GDM1 (cell line): ENCODE results near the gene BSG.
"Not testable (repeated sequence)": the region's sequence is repeated elsewhere in the genome, so short reads cannot be mapped to it uniquely, and the experiment has no call there.

Experiments used
- DNase-seq: peaks from one replicate; lab custom pipeline; 2025; lab: John Stamatoyannopoulos, UW

Gene BSG

DNA sequence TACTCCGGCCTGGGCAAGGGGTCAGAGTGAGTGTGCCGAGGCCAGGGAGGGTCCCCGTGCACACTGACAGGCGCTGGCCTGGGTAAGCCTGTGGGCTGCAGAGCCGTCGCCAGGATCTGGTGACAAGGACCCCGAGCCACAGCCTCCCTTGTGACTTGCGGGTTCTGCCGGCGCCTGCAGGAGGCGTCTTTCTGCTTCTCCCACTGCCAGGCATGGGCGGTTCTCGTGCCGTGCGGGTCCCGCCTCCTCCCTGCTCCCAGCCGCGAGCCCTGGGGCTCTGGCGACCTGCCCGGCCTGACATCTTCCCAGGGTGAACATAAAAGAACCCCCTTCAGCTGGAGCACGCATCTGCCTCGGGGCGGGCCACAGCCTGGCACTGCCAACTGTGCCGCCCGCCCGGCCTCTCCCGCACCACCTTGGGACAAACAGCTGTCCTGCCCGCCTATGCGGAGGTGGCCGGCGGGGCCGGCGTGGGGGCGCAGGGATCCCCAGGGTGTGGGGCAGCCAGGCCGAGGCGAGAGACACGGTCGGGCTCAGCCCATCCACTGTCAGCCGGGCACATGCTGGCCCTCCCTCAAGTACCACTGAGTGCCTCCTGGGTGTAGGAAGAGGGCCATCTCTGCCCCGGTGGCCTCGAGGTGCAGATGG is 15.8 kb downstream of the BSG start:
- DNase-seq: peak; percentile 32

DNA sequence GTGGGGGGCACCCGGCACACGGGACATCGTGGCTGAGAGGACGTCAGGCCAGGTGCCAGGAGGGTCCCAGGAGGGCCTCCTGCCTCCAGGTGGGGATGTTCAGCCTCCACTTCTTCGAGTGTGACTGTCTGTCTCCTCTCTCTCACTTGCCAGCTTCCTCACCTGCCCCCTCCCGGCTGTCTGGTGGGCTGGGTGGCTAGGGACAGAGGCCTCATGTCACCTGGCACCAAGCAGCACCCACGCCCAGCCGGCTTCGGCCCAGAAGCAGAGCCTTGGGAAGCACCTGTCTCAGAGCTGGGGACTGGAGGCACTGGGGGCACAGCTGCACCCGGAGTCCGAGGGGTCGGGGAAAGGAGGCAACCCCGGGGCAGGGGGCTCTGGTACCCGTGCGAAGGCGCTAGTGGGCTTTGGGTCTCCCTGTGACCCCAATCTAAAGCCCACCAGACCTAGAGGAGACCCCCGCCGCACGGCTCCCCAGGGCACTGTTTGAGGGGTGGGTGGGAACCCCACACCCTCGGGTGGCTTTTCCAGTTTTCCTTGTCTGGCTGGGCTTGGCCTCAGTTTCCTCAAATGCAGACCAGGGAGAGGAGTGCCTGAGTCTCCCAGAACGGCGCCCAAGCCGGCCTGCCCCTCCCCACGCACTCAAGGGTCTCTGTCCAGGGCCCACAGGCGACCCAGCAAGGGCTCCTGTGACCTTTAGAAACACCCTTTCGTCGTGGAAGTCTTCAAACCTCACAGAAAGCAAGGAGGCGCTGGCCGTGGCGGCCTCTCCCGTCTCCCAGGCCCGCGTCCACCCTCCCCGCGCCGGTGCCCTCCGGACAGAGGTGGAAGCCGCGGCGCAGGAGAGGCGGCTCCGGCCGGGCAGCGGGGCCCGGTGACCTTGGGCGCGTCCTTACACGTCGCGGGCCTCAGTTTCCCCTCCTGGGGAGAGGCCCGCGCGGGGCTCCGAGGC is 16.6 kb downstream of the BSG start:
- no peak for DNase-seq

DNA sequence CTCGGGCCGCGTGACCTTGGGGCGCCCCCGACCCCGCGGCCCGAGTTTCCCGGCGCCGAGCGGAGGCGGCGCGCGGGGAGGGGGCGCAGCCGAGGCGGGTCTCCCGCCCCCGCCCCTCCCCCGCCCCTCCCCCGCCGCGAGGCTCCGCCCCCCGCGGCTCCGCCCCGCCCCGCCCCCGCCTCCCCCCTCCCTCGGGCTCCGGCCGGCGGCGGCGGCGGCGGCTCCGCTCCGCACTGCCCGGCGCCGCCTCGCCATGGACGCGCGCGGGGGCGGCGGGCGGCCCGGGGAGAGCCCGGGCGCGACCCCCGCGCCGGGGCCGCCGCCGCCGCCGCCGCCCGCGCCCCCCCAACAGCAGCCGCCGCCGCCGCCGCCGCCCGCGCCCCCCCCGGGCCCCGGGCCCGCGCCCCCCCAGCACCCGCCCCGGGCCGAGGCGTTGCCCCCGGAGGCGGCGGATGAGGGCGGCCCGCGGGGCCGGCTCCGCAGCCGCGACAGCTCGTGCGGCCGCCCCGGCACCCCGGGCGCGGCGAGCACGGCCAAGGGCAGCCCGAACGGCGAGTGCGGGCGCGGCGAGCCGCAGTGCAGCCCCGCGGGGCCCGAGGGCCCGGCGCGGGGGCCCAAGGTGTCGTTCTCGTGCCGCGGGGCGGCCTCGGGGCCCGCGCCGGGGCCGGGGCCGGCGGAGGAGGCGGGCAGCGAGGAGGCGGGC is 17.4 kb downstream of the BSG start, which contains the start of gene HCN2:
Gene HCN2, plus strand, starts transcription at position 189 of the 703 bp plus-strand sequence. Its CDS starts 65 bp downstream, at position 254.
- no peak for DNase-seq

DNA sequence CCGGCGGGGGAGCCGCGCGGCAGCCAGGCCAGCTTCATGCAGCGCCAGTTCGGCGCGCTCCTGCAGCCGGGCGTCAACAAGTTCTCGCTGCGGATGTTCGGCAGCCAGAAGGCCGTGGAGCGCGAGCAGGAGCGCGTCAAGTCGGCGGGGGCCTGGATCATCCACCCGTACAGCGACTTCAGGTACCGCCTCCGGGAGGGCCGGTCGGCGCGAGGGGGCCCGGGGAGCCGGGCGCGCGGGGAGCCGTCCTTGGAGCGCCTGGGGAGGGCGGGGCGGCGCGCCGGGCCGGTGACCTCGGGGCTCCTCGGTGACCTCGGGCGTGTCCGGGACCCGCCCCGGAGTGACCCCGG is 18.0 kb downstream of the BSG start:
- DNase-seq: no peak

DNA sequence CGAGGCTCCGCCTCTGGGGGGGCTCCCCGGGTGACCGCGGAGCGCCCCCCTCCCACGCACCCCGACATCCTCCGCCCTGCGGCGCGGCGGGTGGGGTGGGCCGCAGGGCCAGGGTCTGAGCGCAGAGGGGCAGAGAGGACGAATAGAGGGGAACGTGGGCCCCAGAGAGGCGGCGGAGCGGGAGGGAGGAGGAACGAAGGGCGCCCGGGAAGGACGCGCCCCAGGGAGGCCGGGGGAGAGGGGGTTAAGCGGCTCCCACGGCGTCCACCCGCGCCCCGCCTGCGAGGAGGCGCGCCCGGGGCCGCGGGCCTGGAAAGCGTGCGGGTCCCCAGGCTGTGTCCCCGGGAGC is 18.3 kb downstream of the BSG start:
- no peak for DNase-seq

DNA sequence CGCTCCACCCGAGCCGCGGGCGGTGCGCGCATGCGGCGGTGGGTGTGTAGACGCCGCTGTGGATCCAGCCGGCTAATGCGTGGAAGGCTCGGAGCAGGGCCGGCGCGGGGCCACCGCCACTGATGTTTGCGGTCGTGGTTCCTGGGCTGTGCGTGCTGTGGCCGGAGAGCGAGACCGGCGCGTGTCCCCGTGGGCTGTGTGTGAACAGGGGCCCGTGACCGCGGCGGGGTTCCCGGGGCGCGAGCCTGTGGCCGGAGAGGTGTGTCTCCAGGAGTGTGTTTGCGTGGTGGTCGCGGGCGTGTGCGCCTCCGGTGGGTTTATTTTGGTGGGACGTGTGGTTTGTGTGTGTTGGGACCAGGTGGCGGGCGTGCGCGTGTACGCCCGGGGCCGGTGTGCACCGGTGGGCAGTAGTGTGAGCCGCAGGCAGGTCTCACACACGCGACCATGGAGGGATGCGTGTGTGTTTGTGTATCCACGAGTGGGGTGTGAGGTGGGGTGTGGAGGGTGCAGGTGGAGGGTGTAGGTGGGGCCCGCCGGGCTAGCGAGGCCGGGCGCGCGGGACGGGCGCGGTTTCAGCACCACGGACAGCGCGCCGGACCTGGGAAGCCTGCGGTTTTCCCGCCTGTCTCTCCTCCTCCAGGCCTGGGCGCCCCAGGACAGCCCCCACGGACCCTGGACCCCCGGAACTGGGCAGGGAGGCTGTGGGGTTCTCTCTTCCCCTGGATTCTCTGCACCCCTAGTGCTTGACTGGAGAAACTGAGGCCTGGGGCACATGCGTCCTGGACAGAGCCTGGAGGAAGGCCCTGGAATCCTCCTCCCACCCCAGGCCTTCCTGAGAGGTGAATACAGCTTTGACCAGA is 18.9 kb downstream of the BSG start:
- no peak for DNase-seq

DNA sequence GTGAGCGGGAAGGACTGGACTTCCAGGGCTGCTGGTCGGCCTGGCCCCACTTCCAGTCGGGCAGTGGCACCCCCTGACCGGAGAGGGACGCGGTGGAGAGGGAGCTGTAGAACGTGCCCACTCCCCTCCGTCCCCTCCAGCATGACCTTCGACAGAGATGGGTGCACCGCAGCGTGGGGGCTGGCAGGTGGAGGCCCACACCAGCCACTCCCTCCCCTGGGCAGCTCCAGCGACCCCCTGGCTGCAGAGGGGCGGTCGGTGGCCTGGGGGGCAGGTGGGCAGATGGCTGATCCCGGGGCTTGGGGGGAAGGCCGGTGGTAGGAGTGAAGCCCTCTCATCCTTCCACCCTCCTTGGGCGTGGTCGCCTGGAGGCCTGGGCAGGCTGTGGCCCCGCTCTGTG is 19.7 kb downstream of the BSG start:
- no peak for DNase-seq

DNA sequence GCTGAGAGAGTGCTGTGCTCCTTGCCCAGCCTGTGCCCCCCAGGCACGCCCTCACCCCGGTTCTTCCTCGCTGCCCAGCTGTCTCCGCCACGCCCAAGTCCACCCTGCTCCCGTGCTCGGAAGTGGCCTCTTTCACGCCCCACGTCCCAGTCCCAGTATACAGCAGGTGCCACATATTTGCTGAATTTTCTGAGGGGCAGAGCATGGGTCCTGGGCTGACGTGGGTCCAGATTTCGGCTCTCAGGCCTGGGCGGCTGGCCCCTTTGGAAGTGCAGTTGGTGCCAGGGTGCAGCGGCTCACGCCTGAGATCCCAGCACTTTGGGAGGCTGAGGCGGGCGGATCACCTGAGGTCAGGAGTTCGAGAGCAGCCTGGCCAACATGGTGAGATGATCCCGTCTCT is 20.7 kb downstream of the BSG start:
- DNase-seq: no peak

DNA sequence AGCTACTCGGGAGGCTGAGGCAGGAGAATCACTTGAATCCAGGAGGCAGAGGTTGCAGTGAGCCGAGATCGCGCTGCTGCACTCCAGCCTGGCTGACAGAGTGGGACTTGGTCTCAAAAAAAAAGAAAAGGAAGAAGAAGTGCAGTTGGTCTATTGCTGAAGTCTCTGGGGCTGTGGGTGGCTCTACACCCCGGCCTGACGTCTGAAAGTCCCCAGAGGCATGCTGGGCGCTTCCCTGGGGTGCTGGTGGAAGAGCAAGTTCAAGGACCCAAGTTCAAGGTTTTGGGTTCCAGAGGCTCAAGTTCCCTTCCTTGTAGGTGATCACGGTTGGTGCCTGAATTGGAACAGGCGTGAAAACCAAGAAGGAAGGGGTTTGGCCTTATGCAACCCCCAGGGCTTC is 21.1 kb downstream of the BSG start:
- no peak for DNase-seq

DNA sequence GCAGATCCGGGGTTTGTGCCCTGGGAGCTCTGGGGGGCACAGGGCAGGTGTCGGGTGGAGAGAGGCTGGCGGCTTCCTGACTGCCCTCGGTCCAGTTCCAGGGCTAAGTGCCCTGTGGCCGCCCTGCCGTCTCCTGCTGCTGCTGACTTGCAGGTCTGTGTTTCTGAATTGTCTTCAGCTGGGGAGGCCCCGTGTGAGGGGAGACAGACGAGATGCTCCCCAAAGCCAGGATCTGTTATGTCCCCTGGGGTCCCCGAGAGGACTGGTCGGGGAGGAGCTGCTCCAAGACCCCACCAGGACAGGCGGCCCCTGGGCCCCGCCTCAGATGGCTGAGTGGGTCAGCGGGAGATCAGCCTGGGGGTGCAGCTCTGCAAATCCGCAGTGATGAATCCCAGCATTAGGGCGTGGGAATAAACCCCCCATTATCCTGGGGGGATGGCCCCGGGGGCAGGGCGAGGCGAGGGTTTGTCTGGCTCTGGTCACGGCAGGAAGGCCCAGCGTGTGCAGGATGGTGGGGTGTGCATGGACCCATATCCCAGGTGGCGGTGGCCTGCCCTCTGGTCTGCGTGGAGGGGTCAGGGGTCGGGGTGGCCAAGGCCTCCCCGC is 22.0 kb downstream of the BSG start:
- no peak for DNase-seq

DNA sequence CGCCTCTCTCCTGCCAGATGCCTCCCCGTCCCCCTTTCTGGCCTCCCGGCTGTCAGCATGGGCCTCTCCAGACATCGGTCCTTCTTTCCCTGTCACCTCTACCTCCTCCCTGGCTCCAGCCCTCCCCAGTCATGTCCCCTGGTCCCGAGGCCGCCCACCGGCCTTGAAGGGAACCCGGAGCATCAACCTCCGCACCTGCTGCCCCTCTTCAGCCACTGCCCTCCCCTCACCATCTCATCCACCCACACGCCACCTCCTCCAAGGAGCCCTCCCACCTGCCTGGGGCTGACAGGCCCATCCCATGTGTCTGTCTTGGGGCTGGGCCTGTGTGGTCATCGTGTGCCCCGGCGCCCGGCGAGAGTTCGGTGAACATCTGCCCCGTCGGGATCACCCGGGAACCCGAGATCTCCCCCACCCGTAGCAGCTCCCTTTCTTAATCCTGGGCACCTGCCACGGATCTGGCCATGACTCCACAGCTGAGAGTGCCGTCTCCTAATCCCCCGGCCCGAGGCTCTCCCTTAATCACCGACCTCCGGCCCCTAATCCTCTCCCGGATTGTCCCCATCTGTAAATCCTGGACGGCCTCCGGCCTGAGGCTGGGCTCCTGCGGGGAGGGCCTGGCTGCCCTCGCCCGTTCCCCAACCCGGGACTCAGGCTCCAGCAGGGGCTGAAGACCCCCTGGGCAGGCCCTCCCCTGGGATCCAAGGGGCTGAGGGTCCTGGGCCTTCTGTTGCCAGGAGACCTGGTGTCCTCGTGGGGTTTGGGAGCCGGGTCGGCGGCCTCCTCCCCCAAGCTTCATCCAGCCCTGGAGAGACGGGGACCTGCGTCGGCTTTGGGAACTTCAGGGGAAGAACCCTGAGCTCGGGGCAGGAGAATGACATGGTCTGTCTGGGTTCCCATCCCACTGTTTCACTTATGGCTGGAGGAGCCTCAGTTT is 23.2 kb downstream of the BSG start:
- no peak for DNase-seq

DNA sequence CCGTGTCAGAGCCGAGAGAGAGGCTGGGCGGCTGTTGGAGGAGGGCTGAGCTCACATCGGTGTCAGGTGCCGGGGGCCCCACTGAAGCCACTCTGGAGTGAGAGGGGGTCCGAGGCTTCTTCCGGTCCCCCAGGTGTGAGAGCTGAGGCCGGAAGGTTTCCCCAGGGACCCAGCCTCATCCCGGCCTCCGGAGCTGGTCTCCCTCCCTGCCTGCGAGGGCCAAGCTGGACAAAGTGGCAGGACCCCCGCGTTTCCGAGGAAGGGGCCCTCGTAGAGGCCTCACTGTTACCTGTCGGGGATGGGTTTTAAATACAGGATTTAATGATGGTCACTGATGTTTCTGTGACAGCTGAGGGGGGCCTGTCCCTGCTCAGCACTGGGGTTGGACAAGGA is 23.9 kb downstream of the BSG start:
- DNase-seq: no peak

DNA sequence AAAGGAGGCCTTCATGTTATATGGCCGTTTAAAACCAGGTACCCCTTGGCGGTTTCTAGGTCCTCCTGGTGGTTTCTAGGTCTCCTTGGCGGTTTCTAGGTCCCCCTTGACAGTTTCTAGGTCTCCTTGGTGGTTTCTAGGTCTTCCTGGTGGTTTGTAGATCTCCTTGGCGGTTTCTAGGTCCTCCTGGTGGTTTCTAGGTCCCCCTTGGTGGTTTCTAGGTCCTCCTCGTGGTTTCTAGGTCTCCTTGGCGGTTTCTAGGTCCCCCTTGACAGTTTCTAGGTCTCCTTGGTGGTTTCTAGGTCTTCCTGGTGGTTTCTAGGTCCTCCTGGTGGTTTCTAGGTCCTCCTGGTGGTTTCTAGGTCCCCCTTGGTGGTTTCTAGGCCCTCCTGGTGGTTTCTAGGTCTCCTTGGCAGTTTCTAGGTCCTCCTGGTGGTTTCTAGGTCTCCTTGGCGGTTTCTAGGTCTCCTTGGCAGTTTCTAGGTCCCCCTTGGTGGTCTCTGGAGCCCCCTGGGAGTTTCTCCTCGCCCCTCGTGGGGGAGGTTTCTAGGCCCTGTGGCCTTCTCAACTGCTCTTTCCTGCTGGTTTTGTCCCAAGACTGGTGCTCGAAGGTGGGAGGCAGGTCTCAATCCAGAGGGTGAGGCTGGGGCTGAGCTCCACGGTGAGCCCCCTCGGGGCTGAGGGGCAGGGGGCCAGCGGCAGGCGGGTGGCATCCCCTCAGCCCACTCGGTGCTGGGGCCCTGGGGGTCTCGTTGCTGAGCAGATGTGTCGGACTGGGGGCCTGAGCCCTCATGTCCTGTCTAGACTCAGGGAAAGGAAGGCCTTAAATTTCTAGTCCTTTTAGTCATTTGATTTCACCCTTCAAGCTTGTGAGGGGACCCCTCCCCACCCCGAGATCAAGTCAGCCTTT is 25.3 kb downstream of the BSG start:
- DNase-seq: no peak

DNA sequence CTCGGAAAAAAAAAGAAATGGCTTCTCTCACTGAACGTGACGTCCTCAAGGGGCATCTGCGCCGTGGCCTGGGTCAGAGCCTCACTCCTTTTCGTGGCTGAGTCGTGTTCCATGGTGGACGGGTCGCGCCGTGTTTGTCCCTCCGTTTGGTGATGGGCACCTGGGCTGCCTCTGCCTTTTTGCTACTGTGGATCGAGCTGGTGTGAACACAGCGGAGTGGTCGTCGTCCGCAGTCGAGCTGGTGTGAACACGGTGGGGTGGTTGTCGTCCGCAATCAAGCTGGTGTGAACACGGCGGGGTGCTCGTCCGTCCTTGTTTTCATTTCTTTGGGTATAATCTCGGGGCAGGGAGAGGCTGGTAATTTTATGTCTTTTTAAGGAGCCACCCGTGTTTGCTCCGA is 28.9 kb downstream of the BSG start:
- no peak for DNase-seq

DNA sequence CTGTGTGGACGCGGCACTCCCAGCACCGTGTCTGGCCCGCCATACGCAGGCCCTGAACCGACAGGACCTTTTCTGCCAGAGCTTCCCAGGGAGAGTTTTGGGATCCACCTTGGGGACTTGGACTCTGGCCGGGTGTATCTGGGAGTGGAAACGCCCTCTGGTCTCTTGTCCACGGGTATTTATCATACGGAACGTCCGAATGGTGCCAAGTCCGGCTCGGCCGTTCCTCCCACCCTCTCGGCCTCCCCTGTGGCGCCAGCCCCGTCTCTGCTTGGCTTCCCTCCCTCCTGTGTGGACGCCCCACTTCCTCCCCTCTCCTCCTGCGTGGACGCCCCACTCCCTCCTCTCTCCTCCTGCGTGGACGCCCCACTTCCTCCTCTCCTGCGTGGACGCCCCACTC is 29.4 kb downstream of the BSG start:
- DNase-seq: no peak

DNA sequence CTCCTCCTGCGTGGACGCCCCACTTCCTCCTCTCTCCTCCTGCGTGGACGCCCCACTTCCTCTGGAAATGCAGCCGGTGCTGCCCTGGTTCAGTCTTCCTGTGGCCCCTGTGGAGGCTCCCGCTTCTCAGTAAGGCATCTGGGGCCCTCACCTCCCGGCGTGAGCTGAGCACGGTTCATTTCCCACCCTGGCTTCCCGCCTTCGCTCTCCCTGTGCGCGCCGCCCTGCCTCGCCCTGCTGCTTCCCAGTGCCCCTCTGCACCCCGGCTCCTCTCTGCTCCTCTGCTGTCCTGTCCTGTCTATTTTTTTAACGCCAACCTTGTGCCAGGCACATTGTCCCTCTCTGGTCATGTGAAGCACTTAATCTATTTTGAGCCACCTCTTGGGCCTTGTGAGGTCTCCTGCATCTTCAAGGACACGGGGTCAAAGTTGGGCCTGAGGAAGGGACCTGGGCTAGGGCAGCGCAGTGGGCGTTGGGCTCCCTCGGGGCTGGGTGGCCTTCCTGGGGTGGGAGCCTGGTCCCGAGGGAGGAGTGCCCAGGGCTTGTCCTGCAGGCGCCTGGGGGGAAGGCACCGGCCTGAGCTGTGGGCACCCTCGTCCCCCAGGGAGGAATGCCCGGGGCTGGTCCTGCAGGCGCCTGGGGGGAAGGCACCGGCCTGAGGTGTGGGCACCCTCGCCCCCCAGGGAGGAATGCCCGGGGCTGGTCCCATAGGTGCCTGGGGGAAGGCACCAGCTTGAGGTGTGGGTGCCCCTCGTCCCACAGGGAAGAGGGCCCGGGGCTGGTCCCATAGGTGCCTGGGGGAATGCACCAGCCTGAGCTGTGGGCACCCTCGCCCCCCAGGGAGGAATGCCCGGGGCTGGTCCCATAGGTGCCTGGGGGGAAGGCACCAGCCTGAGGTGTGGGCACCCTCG is 30.2 kb downstream of the BSG start:
- no peak for DNase-seq

DNA sequence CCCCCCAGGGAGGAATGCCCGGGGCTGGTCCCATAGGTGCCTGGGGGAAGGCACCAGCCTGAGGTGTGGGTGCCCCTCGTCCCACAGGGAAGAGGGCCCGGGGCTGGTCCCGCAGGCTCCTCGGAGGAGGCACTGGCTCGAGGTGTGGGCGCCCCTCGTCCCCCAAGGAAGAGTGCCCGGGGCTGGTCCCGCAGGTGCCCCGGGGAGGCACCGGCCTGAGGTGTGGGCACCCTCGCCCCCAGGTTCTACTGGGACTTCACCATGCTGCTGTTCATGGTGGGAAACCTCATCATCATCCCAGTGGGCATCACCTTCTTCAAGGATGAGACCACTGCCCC is 30.9 kb downstream of the BSG start:
- not testable (repeated sequence) for DNase-seq

DNA sequence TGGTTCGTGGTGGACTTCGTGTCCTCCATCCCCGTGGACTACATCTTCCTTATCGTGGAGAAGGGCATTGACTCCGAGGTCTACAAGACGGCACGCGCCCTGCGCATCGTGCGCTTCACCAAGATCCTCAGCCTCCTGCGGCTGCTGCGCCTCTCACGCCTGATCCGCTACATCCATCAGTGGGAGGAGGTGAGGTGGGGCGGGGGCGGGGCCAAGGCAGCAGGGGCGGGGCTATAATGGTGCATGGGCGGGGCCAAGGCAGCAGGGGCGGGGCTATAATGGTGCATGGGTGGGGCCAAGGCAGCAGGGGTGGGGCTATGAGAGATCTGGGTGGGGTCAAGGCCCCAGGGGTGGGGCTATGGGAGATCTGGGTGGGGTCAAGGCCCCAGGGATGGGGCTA is 31.4 kb downstream of the BSG start:
- DNase-seq: not testable (repeated sequence)
